Measurements from ENCODE around the gene ZNF540. TPM values are rescaled to one million over a fixed set of nuclear protein-coding genes. Genes with fewer than 3 reads are reported as not detected.

ZNF540 gene
- total and polyA plus RNA-seq, 9 of the 15 experiments (the other 6 are each of a cell fraction or from before 2014, with no cell fraction given): 0.20 to 0.95 (median 0.44) TPM

GRCh38 chr19:37655301-37655688, 60.6 kb downstream of the ZNF540 start, which contains the start of gene ZFP30 (continued):
- no peak for TF ChIP-seq PKNOX1 (IDR thresholded peaks at IDR 0.05)
- TF ChIP-seq ARHGAP35 (IDR thresholded peaks at IDR 0.05; ENCODE audit: partially characterized antibody): no peak
- TF ChIP-seq TSC22D4 (tag; IDR thresholded peaks at IDR 0.05): no peak
- TF ChIP-seq PYGO2 (tag; IDR thresholded peaks at IDR 0.05): no peak
- no peak for TF ChIP-seq ARID3A (IDR thresholded peaks at IDR 0.05; ENCODE audit: borderline replicate concordance, low read depth, low read length)
- no peak for TF ChIP-seq ZNF133 (CRISPR knock-in tag; IDR thresholded peaks at IDR 0.05)
- no peak for TF ChIP-seq CHAMP1 (IDR thresholded peaks at IDR 0.05)
- TF ChIP-seq BACH1 (tag; IDR thresholded peaks at IDR 0.05): no peak
- no peak for TF ChIP-seq SIN3B (IDR thresholded peaks at IDR 0.05; ENCODE audit: low read depth)
- no peak for TF ChIP-seq BCLAF1 (IDR thresholded peaks at IDR 0.05; ENCODE audit: borderline replicate concordance in 1 of 2, control insufficient read depth in 1 of 2, low read depth in 2 of 2, low read length in 1 of 2)
- no peak for TF ChIP-seq ERF (CRISPR knock-in tag; IDR thresholded peaks at IDR 0.05)
- no peak for TF ChIP-seq ARID4B (CRISPR knock-in tag; IDR thresholded peaks at IDR 0.05)
- TF ChIP-seq ZNF695 (CRISPR knock-in tag; IDR thresholded peaks at IDR 0.05): no peak

Data from K562 (cell line).